H1 (cell line): ENCODE results near the gene UBL4A.

Experiments
- JUND ChIP-seq: IDR thresholded peaks from 2 replicates; pipeline ENCODE4 v1.6.1; 2011; ENCODE audit warnings: mild to moderate bottlenecking, improper control_type of control experiment, low read length
- TF ChIP-seq, protein P1 (sequence below), 3 experiments: IDR thresholded peaks; 1 replicate in 2 of 3; 2 replicates in 1 of 3; pipeline versions ENCODE4 v1.5.1 to v1.6.1; 2011; ENCODE audit warnings: low read length in 3 of 3, mild to moderate bottlenecking in 3 of 3, inconsistent platforms in 2 of 3, low read depth in 1 of 3, moderate library complexity in 1 of 3; ENCODE audit not compliant: insufficient read depth in 1 of 3; ENCODE audit errors: control extremely low read depth in 1 of 3

DNA sequence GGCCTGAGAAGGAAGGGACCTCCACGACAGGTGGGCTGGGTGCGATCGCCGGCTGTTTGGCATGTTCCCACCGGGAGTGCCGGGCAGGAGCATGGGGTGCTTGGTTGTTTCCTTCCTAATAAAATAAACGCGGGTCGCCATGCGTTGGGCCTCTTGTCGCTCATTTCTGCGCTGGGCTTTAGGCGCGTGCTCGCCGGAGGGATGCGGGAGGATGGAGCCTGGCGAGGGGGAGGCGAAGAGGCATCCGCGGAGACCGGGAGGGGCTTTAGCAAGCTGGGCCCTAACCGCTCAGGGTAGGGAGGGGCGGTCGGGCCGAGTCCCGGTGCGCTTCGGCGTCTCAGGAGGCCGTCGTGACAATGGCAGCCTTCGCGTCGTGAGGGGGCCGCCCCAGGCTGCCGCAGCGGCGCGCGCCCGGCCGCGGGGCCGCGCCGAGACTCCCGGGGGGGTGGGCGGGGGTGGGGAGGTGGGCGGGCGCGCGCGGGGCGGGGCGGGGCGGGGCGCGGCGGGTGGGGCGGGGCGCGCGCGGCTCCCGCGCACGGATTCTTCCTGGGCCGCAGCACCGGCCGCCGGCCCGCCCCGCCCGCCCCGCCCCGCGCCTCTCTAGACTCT lies 49.9 kb downstream of the UBL4A start:
- TF ChIP-seq, protein P1, sequence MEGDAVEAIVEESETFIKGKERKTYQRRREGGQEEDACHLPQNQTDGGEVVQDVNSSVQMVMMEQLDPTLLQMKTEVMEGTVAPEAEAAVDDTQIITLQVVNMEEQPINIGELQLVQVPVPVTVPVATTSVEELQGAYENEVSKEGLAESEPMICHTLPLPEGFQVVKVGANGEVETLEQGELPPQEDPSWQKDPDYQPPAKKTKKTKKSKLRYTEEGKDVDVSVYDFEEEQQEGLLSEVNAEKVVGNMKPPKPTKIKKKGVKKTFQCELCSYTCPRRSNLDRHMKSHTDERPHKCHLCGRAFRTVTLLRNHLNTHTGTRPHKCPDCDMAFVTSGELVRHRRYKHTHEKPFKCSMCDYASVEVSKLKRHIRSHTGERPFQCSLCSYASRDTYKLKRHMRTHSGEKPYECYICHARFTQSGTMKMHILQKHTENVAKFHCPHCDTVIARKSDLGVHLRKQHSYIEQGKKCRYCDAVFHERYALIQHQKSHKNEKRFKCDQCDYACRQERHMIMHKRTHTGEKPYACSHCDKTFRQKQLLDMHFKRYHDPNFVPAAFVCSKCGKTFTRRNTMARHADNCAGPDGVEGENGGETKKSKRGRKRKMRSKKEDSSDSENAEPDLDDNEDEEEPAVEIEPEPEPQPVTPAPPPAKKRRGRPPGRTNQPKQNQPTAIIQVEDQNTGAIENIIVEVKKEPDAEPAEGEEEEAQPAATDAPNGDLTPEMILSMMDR (IDR thresholded peaks at IDR 0.05; ENCODE audit: control extremely low read depth in 1 of 3, insufficient read depth in 1 of 3, low read depth in 1 of 3, low read length in 3 of 3), result no peak
- no peak for TF ChIP-seq JUND
